HAP-1 (cell line): ENCODE measurements around the gene C1QL2.

Experiments used
- DNase-seq, 2 experiments: peaks; one replicate each; pipeline ENCODE4 v3.0.0-alpha.2; 2016 to 2020; ENCODE audit warnings: low spot score in 2 of 2
- H3K27me3 ChIP-seq: fragments of 250-450 bp; sonication (Bioruptor Pico); 2 replicates; pipeline ENCODE4 v1.5.1; 2020; ENCODE audit warnings: low read depth, mild to moderate bottlenecking, moderate library complexity
- H3K36me3 ChIP-seq: fragments of 250-450 bp; sonication (Bioruptor Pico); replicated peaks from 2 replicates; pipeline ENCODE4 v1.5.1; 2020; ENCODE audit warnings: mild to moderate bottlenecking
- H3K4me1 ChIP-seq: fragments of 250-450 bp; sonication (Bioruptor Pico); 2 replicates; pipeline ENCODE4 v1.5.1; 2020; ENCODE audit warnings: mild to moderate bottlenecking
- H3K4me3 ChIP-seq: fragments of 250-450 bp; sonication (Bioruptor Pico); 2 replicates; pipeline ENCODE4 v1.5.1; 2020; ENCODE audit warnings: mild to moderate bottlenecking, moderate library complexity
- H3K9me3 ChIP-seq: fragments of 250-450 bp; sonication (Bioruptor Pico); 2 replicates; pipeline ENCODE4 v1.5.1; 2020; ENCODE audit warnings: mild to moderate bottlenecking, moderate library complexity
- in situ Hi-C: fragments of 300-500 bp; cut with MboI; formaldehyde crosslinking; loops from 3 replicates; pipeline ENCODE4 v1.14.3; 2020; ENCODE audit warnings: low sequenced_read_pairs, inconsistent platforms, mixed read lengths

Gene C1QL2

GRCh38 chr2:119144806-119145205 is 13.7 kb downstream of the C1QL2 start:
- Histone ChIP-seq H3K9me3 (no peaks in the 10 kb centered on the region), H3K36me3 (no peaks in the 10 kb centered on the region), H3K4me3 (no peak overlapping the region), H3K27me3 (peaks cover 2% of the 10 kb centered on the region; the same call in 1 of the 2 replicates), H3K4me1 (no peaks in the 10 kb centered on the region)
- in situ Hi-C loops: no loop called here
- DNase-seq: no peak

- no peaks in the 10 kb centered on the region for H3K4me1 ChIP-seq
- H3K27me3 ChIP-seq: peaks cover 5% of the 10 kb centered on the region; the same call in 1 of the 2 replicates
- H3K4me3 ChIP-seq: no peak overlapping the region
- H3K36me3 ChIP-seq: no peaks in the 10 kb centered on the region
- DNase-seq: peak in 1 of 2 experiments; percentile 19
- no peaks in the 10 kb centered on the region for H3K9me3 ChIP-seq
- in situ Hi-C loops: no loop called here
Measured at GRCh38 chr2:119142824-119143223, 15.7 kb downstream of the C1QL2 start.

- in situ Hi-C loops: no loop called here
- peaks cover 35% of the 10 kb centered on the region for H3K27me3 ChIP-seq
- H3K9me3 ChIP-seq: no peaks in the 10 kb centered on the region
- H3K4me3 ChIP-seq: no peak overlapping the region
- no peaks in the 10 kb centered on the region for H3K36me3 ChIP-seq
- H3K4me1 ChIP-seq: no peaks in the 10 kb centered on the region
- no peak for DNase-seq
Measured at GRCh38 chr2:119137502-119137901, 21.0 kb downstream of the C1QL2 start.

GRCh38 chr2:119136872-119137271 is 21.7 kb downstream of the C1QL2 start:
- DNase-seq: no peak
- Histone ChIP-seq H3K9me3 (no peaks in the 10 kb centered on the region), H3K4me1 (no peaks in the 10 kb centered on the region), H3K36me3 (no peaks in the 10 kb centered on the region), H3K27me3 (peaks cover 35% of the 10 kb centered on the region), H3K4me3 (no peak overlapping the region)
- in situ Hi-C loops: no loop called here

GRCh38 chr2:119136093-119136492 is 22.5 kb downstream of the C1QL2 start:
- H3K27me3 ChIP-seq: peaks cover 35% of the 10 kb centered on the region
- no peaks in the 10 kb centered on the region for H3K36me3 ChIP-seq
- DNase-seq: no peak
- in situ Hi-C loops: no loop called here
- H3K4me3 ChIP-seq: no peak overlapping the region
- H3K4me1 ChIP-seq: no peaks in the 10 kb centered on the region
- no peaks in the 10 kb centered on the region for H3K9me3 ChIP-seq

- no peaks in the 10 kb centered on the region for H3K36me3 ChIP-seq
- no peaks in the 10 kb centered on the region for H3K4me1 ChIP-seq
- DNase-seq: no peak
- no peaks in the 10 kb centered on the region for H3K9me3 ChIP-seq
- peaks cover 39% of the 10 kb centered on the region for H3K27me3 ChIP-seq
- H3K4me3 ChIP-seq: no peak overlapping the region
- in situ Hi-C loops: no loop called here
Measured at GRCh38 chr2:119134775-119135174, 23.8 kb downstream of the C1QL2 start.

GRCh38 chr2:119126650-119127049 is 31.9 kb downstream of the C1QL2 start:
- no peaks in the 10 kb centered on the region for H3K9me3 ChIP-seq
- no peaks in the 10 kb centered on the region for H3K36me3 ChIP-seq
- DNase-seq: peak in 1 of 2 experiments; percentile 67
- no peaks in the 10 kb centered on the region for H3K4me1 ChIP-seq
- no peak overlapping the region for H3K4me3 ChIP-seq
- peaks cover 10% of the 10 kb centered on the region; the same call in 1 of the 2 replicates for H3K27me3 ChIP-seq
- in situ Hi-C loops: no loop called here

- Histone ChIP-seq H3K9me3 (no peaks in the 10 kb centered on the region), H3K27me3 (peaks cover 9% of the 10 kb centered on the region; the same call in 1 of the 2 replicates), H3K4me1 (no peaks in the 10 kb centered on the region; the same call in 1 of the 2 replicates), H3K36me3 (no peaks in the 10 kb centered on the region), H3K4me3 (no peak overlapping the region)
- in situ Hi-C loops: no loop called here
- no peak for DNase-seq
Measured at GRCh38 chr2:119123389-119123788, 35.2 kb downstream of the C1QL2 start.

- H3K4me1 ChIP-seq: no peaks in the 10 kb centered on the region; the same call in 1 of the 2 replicates
- no peak for DNase-seq
- H3K36me3 ChIP-seq: no peaks in the 10 kb centered on the region
- in situ Hi-C loops: no loop called here
- H3K9me3 ChIP-seq: no peaks in the 10 kb centered on the region
- H3K27me3 ChIP-seq: peaks cover 9% of the 10 kb centered on the region; the same call in 1 of the 2 replicates
- H3K4me3 ChIP-seq: no peak overlapping the region
Measured at GRCh38 chr2:119122663-119123062, 35.9 kb downstream of the C1QL2 start.

- no peak for DNase-seq
- Histone ChIP-seq H3K36me3 (no peaks in the 10 kb centered on the region), H3K9me3 (no peaks in the 10 kb centered on the region), H3K4me3 (no peak overlapping the region), H3K27me3 (peaks cover 9% of the 10 kb centered on the region; the same call in 1 of the 2 replicates), H3K4me1 (no peaks in the 10 kb centered on the region; the same call in 1 of the 2 replicates)
- in situ Hi-C loops: no loop called here
Measured at GRCh38 chr2:119119999-119120756, 38.4 kb downstream of the C1QL2 start.

GRCh38 chr2:119119076-119119785 is 39.3 kb downstream of the C1QL2 start:
- Histone ChIP-seq H3K4me3 (no peak overlapping the region), H3K4me1 (no peaks in the 10 kb centered on the region; the same call in 1 of the 2 replicates), H3K9me3 (no peaks in the 10 kb centered on the region), H3K36me3 (no peaks in the 10 kb centered on the region), H3K27me3 (peaks cover 9% of the 10 kb centered on the region; the same call in 1 of the 2 replicates)
- in situ Hi-C loops: no loop called here
- peak in 1 of 2 experiments; percentile 13 for DNase-seq

- no peaks in the 10 kb centered on the region for H3K36me3 ChIP-seq
- in situ Hi-C loops: no loop called here
- H3K4me1 ChIP-seq: no peaks in the 10 kb centered on the region; the same call in 1 of the 2 replicates
Measured at GRCh38 chr2:119117891-119118882, 40.4 kb downstream of the C1QL2 start.

GRCh38 chr2:119117408-119117807 is 41.1 kb downstream of the C1QL2 start:
- in situ Hi-C loops: no loop called here
- H3K27me3 ChIP-seq: peaks cover 9% of the 10 kb centered on the region; the same call in 1 of the 2 replicates

More at GRCh38 chr2:119117891-119118882, 40.4 kb downstream of the C1QL2 start:
- no peak for DNase-seq
- Histone ChIP-seq H3K4me3 (no peak overlapping the region), H3K27me3 (peaks cover 9% of the 10 kb centered on the region; the same call in 1 of the 2 replicates), H3K9me3 (no peaks in the 10 kb centered on the region)

More at GRCh38 chr2:119117408-119117807, 41.1 kb downstream of the C1QL2 start:
- no peaks in the 10 kb centered on the region for H3K9me3 ChIP-seq
- DNase-seq: no peak
- no peak overlapping the region for H3K4me3 ChIP-seq
- H3K4me1 ChIP-seq: no peaks in the 10 kb centered on the region; the same call in 1 of the 2 replicates
- H3K36me3 ChIP-seq: no peaks in the 10 kb centered on the region
